GM19023 (cell line): ENCODE data around the gene C4orf50.
"Not testable (repeated sequence)": the region's sequence is repeated elsewhere in the genome, so short reads cannot be mapped to it uniquely, and the experiment has no call there.

Experiments
- ATAC-seq: cut with Tn5 transposase; IDR thresholded peaks from one replicate; pipeline ENCODE4 v1.9.1; 2021; ENCODE audit warnings: mild to moderate bottlenecking, moderate library complexity; ENCODE audit not compliant: unreplicated experiment

C4orf50 gene

DNA sequence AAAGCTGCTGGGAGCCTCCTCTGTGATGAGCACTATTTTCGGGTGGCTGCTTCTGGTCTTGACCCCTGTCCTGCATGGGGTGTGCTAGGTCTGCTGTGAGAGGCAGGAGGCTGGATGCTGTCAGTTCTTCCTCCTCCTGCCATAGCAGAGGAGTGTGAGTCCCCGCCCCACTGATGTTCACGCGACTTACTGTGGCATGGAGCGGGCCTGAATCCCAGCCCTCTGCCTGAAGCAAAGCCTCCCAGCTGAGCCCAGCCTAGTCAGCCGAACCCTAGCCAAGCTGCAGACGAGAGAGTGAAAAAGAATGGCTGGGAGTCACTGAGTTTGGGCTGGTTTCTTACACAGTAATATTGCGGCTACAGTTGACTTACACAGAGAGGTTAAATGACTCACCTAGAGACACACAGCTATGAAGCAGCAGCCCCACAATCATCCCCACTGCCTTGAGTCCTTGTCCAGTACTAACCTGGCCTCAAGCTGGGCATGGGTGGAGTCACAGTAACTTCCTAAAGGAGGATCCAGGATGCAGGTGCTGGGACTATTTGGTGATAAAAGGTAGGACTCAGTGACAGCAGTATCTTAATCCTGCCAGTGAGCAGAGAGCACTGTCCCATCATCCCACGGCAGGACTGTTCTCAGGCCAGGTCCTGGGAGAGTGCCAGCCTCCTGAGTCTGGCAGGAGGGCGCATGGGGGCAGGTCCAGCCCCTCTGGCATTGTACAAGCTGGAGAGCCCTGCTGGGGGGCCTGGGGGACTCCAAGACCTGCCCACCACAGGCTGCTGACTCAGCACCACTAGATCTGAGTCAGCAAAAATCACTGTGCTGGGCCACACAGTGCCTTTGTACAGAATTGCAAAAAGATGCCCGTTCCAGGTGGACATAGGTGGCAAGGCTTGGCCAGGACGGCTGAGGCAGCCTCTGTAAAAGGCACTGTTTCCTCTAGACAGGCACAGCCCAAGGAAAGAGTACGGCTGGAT, 65.0 kb downstream of the C4orf50 start:
- ATAC-seq = no peak

DNA sequence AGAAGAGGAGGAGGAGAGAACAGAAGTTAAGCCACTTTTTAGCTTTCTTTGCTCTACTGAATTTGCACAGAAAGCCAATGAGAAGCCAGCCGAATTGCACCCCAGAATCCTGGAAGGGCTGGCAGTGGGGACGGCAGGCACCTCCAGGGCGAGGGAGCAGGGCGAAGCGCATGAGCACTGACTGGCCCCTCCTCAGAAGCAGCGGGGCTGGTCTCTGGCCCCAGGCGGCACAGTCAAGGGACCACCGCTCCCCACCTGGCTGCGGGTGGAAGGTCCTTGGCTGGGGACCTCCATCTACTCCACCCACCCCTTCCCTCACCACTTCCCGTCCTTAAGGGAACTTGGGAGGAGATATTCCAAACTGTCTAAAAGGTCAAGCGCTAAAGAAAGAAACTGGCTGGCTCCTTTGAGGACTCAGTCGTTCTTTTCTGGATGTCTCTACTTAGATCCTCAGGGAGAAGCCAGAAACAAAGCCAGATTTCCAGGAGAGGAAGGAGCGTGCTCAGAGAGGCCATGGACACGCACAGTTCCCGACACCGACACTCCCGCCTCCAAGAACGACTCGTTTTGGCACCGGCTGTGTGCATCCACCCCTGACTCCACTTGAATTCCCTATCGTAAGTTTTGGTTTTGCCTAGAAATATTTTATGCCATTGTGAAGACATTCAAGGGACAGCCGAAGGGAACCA, 65.8 kb downstream of the C4orf50 start:
- no peak for ATAC-seq

DNA sequence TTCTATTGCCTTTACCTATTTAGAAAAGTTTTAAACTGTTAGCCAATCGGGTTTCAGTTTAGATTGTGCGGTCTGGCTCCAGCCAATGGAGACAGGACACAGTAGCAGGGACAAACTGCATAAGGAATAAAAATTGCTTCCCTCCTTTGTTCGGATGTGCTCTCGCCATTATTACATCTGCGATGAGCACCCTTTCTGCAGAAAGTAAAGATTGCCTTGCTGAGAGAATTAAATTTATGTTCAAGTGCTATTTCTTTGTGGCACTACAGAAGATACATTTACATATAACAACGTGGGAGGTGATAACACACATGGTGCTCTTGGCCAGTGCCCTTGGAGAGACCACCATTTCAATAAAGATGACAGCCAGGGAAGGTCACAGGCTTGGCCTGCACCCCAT, 71.6 kb downstream of the C4orf50 start:
- ATAC-seq = not testable (repeated sequence)

DNA sequence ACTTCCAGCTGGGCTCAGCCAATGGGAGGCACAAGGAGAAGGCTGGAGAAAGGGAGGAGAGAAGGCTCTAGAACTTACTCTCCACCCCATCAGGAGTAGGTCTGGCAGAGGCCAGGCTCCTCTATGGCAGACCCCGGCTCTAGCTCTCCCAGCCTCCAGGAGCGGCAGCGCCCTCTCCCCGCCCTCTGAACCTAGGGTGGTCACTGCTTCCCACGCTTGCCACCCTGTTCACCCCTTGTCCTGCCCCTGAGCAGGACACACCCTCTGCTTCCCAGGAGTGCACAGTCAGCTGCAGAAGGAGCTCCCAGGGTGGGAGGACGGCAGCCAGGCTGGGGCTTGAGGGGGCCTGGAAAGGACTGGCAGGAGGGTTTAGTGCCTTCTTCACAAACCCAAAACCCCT, 72.3 kb downstream of the C4orf50 start:
- ATAC-seq = no peak

DNA sequence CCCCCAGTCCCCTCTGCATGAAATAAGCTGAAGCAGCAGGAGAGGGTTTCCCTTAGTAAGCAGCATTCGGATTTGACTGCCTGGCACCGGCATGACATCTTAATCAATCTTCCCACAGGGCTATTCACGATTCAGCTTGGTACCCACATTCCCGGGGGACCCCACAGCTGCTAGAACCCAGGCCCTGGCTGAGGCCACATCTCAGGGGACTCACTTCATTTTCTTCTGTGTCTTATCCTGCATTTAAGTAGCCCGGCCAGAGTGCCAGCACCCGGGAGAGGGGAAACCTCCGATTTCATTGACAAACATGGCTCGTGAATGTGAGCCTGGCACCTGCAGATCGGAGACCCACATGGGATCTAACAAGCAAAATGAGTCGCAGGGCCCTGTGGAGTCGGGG, 73.1 kb downstream of the C4orf50 start:
- ATAC-seq = no peak

DNA sequence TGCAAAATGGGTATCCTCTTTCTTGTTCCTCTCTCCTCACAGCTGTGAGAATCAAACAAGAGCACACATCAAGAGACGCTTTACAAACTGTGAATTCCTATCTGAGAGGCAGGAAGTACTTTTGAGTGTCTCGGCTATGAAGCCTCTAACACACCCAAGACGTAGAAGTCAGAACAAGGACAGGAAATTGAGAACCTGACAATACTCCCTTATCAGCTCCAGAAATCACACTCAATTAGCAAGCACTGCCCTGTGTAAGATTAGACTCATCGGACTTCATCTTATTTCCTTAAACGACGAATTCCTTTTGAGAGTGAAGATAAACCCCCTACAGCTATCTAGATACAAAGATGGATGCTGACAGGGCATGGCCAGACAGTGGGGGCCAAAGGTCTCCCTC, 74.7 kb downstream of the C4orf50 start:
- no peak for ATAC-seq

GRCh38 chr4:5942947-5943346, 75.3 kb downstream of the C4orf50 start:
- ATAC-seq = no peak

GRCh38 chr4:5941601-5942000, 76.6 kb downstream of the C4orf50 start:
- no peak for ATAC-seq

GRCh38 chr4:5940470-5941203, 77.6 kb downstream of the C4orf50 start:
- no peak for ATAC-seq

DNA sequence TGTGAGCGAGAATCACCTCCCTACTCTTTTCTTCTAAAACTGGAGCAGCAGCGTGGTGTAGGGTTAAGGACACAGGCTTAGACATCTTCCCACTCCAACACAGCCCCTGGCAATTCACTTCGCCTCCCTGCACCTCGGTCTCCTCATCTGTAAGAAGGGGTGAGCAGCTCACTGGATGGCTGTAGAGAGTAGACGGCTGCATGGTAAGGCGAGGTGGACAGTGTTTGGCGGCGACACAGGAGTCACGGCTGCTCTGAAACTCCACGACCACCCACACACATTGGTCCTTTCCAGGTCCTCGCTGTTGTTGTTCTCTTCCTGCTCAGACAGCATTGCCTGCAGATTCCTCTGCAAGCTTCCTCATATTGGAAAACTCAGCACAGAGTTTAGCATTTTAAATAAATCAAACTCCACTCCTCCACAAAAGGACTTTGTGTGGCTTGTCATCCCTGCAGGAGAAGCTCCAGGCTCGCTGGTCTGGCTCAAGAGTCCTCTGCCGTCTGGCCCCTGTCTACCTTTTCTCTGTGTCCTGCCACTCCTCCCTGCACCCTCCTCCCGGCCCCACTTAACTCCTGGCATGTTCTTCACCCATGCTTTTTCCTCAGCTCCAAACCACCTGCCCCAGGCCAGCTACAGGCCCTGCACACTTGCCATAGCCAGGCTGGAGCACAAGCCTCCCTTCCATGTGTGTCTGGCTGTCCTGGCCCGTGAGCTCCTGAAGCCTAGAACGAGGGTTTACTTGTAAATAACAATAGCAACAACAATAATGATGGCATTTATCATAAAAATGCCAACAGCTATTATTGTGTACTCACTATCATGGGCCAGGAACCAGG, 84.0 kb downstream of the C4orf50 start:
- ATAC-seq = no peak

- no peak for ATAC-seq
Measured at GRCh38 chr4:5933116-5933515, 85.1 kb downstream of the C4orf50 start.

DNA sequence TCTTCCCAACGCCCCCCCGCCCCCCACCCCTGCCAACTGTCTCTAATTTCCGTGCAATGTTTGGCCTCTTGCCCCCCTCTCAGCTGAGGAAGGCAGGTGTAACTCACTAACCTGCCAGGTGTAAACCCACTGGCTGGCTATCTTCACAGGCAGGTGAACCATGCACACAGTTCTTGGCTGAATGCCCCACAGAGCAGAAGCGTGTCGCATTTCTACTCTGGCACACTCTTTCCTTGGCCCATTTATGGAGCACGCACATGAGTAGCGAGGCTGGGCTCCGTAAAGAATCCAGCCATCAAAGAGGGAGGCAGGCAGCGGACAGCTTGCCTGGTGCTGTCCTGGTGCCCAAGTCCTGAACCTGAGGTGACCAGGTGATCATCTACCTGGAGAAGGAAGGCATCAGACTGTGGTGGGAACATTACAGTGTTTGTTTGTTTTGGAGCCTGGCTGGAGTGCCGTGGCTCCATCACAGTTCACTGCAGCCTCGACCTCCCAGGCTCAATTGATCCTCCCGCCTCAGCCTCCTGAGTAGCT, 86.1 kb downstream of the C4orf50 start:
- ATAC-seq = no peak

DNA sequence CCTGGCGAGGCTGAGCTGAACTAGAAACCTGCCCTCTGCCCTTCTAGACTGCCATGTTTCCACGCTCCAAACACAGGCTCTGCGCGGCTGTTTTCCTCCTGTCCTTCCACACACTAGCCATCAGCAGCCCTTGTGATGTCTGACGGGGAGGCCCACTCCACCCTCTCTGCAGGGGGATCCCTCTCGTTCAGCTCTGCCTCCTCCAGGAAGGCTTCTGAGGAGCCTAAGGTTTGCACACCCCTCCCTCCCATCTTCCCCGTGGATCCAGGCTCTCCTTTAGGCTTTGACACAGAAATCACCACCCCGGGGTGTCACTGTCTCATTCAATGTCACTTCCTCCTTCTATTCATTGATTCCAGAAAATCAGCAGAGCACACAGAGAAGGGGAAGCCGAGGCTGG, 86.7 kb downstream of the C4orf50 start:
- ATAC-seq = no peak

DNA sequence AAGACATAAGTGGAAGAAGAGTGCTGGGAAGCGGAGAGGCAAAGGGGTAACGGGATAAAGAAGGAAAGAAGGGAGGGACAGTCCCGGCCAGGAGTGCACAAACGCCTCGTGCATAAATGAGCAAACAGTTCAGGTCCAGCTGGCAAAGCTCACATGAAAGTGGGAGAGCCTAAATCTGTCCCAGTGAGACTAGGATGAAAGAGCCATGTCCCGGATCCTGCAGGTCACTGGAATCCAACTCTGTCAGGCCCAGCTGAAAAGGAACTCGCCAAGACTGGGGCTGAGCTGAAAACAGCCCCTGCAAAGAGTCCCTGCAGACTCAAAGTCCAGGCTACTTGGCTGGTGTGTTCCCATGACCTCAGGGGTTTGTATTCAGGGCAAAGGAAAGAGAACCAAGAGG, 87.4 kb downstream of the C4orf50 start:
- ATAC-seq = no peak

DNA sequence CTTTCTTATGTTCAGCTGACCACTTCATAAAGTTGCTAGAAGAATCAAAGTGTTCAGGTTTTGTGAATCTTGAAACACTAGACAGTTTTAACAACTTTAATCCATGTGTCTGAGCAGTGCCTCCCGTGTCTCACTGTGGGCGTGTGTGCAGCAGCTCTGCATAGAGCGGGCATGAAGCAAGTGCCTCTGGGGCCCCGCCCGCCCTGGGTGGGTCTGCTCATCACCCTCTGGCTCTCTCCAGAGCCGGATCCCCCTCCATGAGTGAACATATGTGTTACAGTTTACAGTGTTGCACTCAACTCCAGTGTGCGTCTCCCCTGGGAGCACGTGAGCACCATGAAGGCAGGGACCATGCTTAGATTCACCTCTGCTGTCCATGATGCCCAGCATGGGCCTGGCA, 87.8 kb downstream of the C4orf50 start:
- no peak for ATAC-seq

GRCh38 chr4:5928844-5929420, 89.3 kb downstream of the C4orf50 start:
- no peak for ATAC-seq

DNA sequence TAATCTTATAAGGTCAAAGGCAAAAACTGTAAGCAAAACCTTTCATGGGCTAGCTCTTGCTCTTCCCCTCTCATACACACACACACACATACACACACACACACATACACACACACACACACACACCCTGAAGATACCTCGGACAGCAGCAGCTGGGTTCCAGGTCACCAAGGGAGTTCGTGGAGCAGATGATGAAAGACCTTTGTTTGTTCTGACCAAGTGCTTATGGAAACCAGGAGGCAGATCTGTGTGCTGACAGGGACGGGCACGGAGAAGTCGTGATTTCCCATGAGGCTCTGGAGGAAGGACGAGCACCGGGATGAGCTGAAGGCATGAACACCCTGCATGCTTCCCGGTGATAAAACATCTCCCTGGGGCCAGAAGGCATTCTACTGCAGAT, 90.0 kb downstream of the C4orf50 start:
- no peak for ATAC-seq

DNA sequence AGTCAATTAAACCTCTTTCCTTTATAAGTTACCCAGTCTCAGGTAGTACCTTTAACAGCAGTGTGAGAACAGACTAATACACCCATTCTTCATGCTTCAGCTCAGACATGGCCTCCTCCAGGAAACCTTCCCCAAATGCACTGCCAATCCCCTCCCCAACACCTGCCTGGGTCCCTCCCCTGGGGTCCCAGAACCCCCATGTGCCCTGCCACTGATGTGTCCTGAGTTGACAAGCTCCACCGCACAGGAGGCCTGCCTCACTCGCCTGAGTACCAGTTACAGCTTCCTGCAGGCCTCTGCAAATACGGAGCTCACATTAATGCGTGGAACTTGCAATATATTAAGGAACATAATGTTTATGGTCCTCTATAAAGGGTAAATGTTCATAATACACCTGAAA, 90.5 kb downstream of the C4orf50 start:
- no peak for ATAC-seq

DNA sequence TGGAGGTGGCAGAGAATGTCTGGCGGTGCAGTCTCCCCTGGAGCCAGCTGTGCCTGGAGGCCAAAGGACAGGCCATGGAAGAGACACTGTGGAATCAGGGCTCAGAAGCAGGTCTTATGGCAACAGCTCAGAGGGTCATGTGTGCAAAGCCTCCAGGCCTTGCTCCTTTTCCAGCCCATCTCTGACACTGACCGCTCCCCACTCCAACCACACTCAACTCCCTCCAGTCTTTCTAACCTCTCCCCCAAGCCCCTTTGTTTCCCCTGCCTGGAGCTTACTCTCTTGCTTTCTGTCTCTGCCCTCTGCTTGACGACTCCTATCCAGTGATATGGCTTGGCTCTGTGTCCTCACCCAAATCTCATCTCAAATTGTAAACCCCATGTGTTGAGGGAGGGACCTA, 91.1 kb downstream of the C4orf50 start:
- ATAC-seq = no peak

DNA sequence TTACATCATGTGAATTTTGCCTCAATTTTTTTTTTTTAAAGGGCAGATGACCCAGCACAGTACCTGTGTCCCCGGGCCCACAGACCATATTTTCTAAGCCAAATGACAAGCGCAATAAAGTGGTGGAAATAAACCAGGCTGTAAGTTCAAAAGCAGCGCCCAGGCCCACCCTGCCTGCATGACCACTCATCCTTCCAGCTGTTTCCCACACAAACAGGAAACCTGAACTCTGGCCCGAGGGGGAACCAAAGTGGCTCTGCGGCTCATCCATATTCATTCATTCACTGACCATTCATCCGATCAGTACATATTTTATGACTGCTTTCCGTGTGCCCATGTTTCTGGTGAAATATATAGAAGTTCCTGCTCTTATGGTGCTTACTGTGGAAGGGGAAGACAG, 91.6 kb downstream of the C4orf50 start:
- ATAC-seq = no peak
